ENCODE measurements around the gene BAHD1.

DNA sequence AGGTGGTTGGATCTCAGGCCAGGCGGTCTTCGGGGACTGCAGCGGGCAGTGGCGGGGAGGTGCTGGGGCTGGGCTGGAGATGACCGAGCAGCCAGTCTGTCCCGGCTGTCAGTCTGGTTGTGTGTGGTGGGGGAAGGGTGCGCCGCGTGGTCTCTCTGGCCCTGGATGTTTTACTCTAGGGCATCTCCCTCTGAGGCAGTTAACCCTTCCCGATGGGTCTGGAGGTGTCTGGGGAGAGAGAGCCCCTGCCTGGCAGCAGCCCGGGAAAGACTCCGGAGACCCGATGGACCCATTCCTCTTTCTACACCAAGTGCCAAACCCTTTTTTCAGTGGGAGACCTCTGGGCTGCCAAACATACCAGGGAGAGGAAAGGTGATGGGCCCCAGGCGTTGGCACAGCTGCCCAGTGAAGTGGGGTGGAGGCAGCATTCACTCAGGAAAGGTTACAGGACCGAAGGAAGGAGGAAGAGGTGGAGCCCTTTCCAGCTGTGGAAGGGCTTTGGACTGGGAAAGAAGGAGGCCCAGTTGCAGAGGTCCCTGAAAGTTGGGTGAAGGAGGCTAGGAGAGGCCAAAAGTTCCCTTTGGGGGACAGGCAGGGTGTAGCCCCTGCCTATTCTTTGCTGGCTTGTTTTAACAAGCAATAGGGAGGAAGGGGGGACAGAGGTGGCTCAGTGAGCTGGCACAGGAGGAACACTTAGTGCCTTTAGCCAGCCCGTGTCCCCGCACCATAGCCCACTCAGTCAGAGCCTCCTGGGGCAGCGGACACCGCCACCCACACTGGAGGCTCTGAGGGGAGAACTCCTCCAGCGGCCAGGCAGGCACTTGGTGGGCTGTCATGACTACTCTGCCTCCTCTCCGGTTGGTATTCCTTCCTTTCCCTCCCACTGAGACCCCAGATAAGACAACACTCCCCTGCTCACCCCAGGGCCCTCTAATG, 2.7 kb upstream of the BAHD1 start:
- TF ChIP-seq POLR2A (IDR thresholded peaks at IDR 0.05; ENCODE audit: low read depth, low read length) (no peak), POLR2AphosphoS5 (IDR thresholded peaks at IDR 0.05; ENCODE audit: insufficient read depth, low read depth, low read length) (no peak), EZH2 (IDR thresholded peaks at IDR 0.05; ENCODE audit: borderline replicate concordance, low read depth, low read length, severe bottlenecking) (no peak), GATA2 (IDR thresholded peaks at IDR 0.05; ENCODE audit: insufficient read depth, insufficient read length, low read depth, low read length) (no peak), JUN (IDR thresholded peaks at IDR 0.05; ENCODE audit: borderline replicate concordance, insufficient read depth, insufficient read length, low read depth) (no peak)
- TF ChIP-seq, protein P1, sequence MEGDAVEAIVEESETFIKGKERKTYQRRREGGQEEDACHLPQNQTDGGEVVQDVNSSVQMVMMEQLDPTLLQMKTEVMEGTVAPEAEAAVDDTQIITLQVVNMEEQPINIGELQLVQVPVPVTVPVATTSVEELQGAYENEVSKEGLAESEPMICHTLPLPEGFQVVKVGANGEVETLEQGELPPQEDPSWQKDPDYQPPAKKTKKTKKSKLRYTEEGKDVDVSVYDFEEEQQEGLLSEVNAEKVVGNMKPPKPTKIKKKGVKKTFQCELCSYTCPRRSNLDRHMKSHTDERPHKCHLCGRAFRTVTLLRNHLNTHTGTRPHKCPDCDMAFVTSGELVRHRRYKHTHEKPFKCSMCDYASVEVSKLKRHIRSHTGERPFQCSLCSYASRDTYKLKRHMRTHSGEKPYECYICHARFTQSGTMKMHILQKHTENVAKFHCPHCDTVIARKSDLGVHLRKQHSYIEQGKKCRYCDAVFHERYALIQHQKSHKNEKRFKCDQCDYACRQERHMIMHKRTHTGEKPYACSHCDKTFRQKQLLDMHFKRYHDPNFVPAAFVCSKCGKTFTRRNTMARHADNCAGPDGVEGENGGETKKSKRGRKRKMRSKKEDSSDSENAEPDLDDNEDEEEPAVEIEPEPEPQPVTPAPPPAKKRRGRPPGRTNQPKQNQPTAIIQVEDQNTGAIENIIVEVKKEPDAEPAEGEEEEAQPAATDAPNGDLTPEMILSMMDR (IDR thresholded peaks at IDR 0.05; ENCODE audit: extremely low read depth in 1 of 2, insufficient read depth in 1 of 2, low read depth in 1 of 2, low read length in 2 of 2), result no peak
- TF ChIP-seq, protein P2, sequence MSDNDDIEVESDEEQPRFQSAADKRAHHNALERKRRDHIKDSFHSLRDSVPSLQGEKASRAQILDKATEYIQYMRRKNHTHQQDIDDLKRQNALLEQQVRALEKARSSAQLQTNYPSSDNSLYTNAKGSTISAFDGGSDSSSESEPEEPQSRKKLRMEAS (IDR thresholded peaks at IDR 0.05; ENCODE audit: insufficient read depth, insufficient read length), result no peak
